DOHH2 (cell line): Measurements from ENCODE around the gene RAB43.

Experiments used
- H3F3A ChIP-seq: fragments of 200-600 bp; sonication (generic), shearing (Covaris generic); 2 replicates; pipeline ENCODE4 v1.6.0; 2016; ENCODE audit warnings: antibody characterized with exemption, mild to moderate bottlenecking; ENCODE audit not compliant: control insufficient read depth, insufficient read depth
- H3K27ac ChIP-seq: fragments of 200-600 bp; sonication (generic); 2 replicates; pipeline ENCODE4 v1.5.1; 2014; ENCODE audit warnings: low read depth, mild to moderate bottlenecking, low read length, moderate library complexity
- H3K27me3 ChIP-seq: fragments of 200-600 bp; sonication (generic); 2 replicates; pipeline ENCODE4 v1.6.1; 2014; ENCODE audit warnings: mild to moderate bottlenecking, low read length, mixed read lengths; ENCODE audit not compliant: control insufficient read depth
- H3K36me3 ChIP-seq: fragments of 200-600 bp; sonication (generic); 2 replicates; pipeline ENCODE4 v1.6.1; 2014; ENCODE audit warnings: mild to moderate bottlenecking, low read length, moderate library complexity, mixed read lengths; ENCODE audit not compliant: control insufficient read depth
- H3K4me1 ChIP-seq: fragments of 200-600 bp; sonication (generic); 2 replicates; pipeline ENCODE4 v1.6.1; 2014; ENCODE audit warnings: mild to moderate bottlenecking, low read length, mixed read lengths; ENCODE audit not compliant: control insufficient read depth
- H3K4me2 ChIP-seq: fragments of 200-600 bp; sonication (generic); 2 replicates; pipeline ENCODE4 v1.6.0; 2014; ENCODE audit warnings: mild to moderate bottlenecking, low read length, moderate library complexity
- H3K4me3 ChIP-seq: fragments of 200-600 bp; sonication (generic); 2 replicates; pipeline ENCODE4 v1.5.1; 2014; ENCODE audit warnings: mild to moderate bottlenecking, low read length, mixed read lengths
- H3K79me2 ChIP-seq: fragments of 200-600 bp; sonication (generic); 2 replicates; pipeline ENCODE4 v1.6.1; 2014; ENCODE audit warnings: mild to moderate bottlenecking, low read length, mixed read lengths; ENCODE audit not compliant: control insufficient read depth
- H3K9me2 ChIP-seq: fragments of 200-600 bp; sonication (generic); replicated peaks from 2 replicates; pipeline ENCODE4 v1.6.1; 2014; ENCODE audit warnings: mild to moderate bottlenecking, low read length, mixed read lengths; ENCODE audit not compliant: control insufficient read depth
- H3K9me3 ChIP-seq: fragments of 200-600 bp; sonication (generic); 2 replicates; pipeline ENCODE4 v1.6.1; 2014; ENCODE audit warnings: antibody characterized with exemption, low read length, mixed read lengths; ENCODE audit not compliant: control insufficient read depth, insufficient read depth
- H4K20me1 ChIP-seq: fragments of 200-600 bp; sonication (generic); 2 replicates; pipeline ENCODE4 v1.6.0; 2014; ENCODE audit warnings: low read depth, mild to moderate bottlenecking, antibody characterized with exemption, low read length, moderate library complexity; ENCODE audit not compliant: control insufficient read depth, insufficient read depth
- EZH2phosphoT487 ChIP-seq: fragments of 200-600 bp; sonication (generic); IDR thresholded peaks from 2 replicates; pipeline ENCODE4 v1.6.1; 2017; ENCODE audit warnings: borderline replicate concordance, mild to moderate bottlenecking, antibody characterized with exemption, low read length, moderate library complexity, mixed read lengths
- TF ChIP-seq, protein P1 (sequence below): fragments of 200-600 bp; sonication (generic); IDR thresholded peaks from one replicate; pipeline ENCODE4 v1.5.1; 2014; ENCODE audit warnings: antibody characterized with exemption, mild to moderate bottlenecking, low read depth, low read length; ENCODE audit not compliant: poor library complexity, severe bottlenecking

Gene RAB43

DNA sequence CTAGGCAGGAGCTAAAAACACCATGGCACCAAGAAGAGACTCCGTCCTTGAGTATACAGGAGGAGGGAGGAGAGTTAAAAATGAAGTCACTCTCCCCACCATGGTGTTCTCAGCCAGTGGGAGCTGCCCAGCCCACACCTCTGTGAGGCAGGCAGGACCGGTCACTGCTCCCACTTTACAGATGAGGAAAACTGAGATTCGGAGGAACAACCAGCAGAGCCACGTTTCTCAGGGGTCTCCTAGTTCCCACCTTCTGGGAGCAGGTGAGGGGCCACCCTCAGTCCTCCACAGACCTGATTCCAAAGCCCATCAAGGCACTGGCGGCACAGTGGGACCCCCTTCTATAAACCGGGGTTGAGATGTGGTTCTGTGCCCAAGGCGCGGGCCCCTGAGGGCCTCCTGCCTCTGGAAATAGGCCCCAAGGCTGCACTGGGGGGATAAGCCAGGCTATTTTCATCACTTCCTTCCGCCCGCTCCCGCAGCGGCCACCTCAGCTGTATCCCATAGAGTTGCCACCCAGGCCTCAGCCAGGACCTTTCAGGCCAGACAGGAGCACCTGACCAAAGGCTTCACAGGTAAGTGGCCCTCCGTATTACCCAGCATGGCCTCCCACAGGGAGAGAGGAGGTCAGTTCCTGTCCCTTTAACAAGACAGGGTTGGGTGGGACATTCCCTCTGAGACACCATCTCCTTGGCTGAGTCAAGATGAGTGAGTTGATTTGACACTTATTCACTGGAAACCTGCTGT lies 61.2 kb downstream of the RAB43 start, which contains the start of gene GP9:
Gene GP9, plus strand, starts transcription at position 504 of the 747 bp plus-strand sequence. CDS start 961 bp downstream, outside the sequence.
- H3K4me1 ChIP-seq, result peaks cover 13% of the 10 kb centered on the region
- H3K27me3 ChIP-seq, result peaks cover 5% of the 10 kb centered on the region; the same call in 1 of the 2 replicates
- H3F3A ChIP-seq, result no peaks in the 10 kb centered on the region
- no peak within 1 kb of the TSS for H3K4me3 ChIP-seq
- H3K79me2 ChIP-seq, result no peaks in the 10 kb centered on the region
- no peaks in the 10 kb centered on the region for H3K9me3 ChIP-seq
- H3K36me3 ChIP-seq, result no peaks in the 10 kb centered on the region
- H3K9me2 ChIP-seq, result no peaks in the 10 kb centered on the region
- TF ChIP-seq, protein P1, sequence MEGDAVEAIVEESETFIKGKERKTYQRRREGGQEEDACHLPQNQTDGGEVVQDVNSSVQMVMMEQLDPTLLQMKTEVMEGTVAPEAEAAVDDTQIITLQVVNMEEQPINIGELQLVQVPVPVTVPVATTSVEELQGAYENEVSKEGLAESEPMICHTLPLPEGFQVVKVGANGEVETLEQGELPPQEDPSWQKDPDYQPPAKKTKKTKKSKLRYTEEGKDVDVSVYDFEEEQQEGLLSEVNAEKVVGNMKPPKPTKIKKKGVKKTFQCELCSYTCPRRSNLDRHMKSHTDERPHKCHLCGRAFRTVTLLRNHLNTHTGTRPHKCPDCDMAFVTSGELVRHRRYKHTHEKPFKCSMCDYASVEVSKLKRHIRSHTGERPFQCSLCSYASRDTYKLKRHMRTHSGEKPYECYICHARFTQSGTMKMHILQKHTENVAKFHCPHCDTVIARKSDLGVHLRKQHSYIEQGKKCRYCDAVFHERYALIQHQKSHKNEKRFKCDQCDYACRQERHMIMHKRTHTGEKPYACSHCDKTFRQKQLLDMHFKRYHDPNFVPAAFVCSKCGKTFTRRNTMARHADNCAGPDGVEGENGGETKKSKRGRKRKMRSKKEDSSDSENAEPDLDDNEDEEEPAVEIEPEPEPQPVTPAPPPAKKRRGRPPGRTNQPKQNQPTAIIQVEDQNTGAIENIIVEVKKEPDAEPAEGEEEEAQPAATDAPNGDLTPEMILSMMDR, result no peak
- TF ChIP-seq EZH2phosphoT487, result no peak
- no peak within 1 kb of the TSS for H3K27ac ChIP-seq
- H3K4me2 ChIP-seq, result peak within 1 kb of the TSS; percentile 25; the same call in 1 of the 2 replicates
- no peaks in the 10 kb centered on the region for H4K20me1 ChIP-seq

GRCh38 chr3:129059311-129059958 lies 62.2 kb downstream of the RAB43 start:
- Histone ChIP-seq H3K9me3 (no peaks in the 10 kb centered on the region), H3F3A (no peaks in the 10 kb centered on the region), H4K20me1 (no peaks in the 10 kb centered on the region), H3K36me3 (no peaks in the 10 kb centered on the region), H3K4me1 (peaks cover 13% of the 10 kb centered on the region), H3K27ac (no peak overlapping the region), H3K27me3 (peaks cover 5% of the 10 kb centered on the region; the same call in 1 of the 2 replicates), H3K4me3 (no peak overlapping the region), H3K9me2 (no peaks in the 10 kb centered on the region), H3K4me2 (no peak overlapping the region), H3K79me2 (no peaks in the 10 kb centered on the region)
- TF ChIP-seq, protein P1, result no peak
- no peak for TF ChIP-seq EZH2phosphoT487

GRCh38 chr3:129058441-129059200 lies 63.0 kb downstream of the RAB43 start:
- Histone ChIP-seq H4K20me1 (no peaks in the 10 kb centered on the region), H3K9me3 (no peaks in the 10 kb centered on the region), H3K36me3 (no peaks in the 10 kb centered on the region), H3K4me1 (peaks cover 16% of the 10 kb centered on the region), H3K9me2 (no peaks in the 10 kb centered on the region), H3K27me3 (peaks cover 5% of the 10 kb centered on the region; the same call in 1 of the 2 replicates), H3F3A (no peaks in the 10 kb centered on the region), H3K27ac (no peak overlapping the region), H3K4me3 (no peak overlapping the region), H3K79me2 (no peaks in the 10 kb centered on the region), H3K4me2 (no peak overlapping the region)
- TF ChIP-seq EZH2phosphoT487, result no peak
- TF ChIP-seq, protein P1, result no peak
